Measurements from ENCODE around the gene PPA1. TPM values are rescaled to one million over a fixed set of nuclear protein-coding genes. Genes with fewer than 3 reads are reported as not detected.
A peak's percentile ranks its signal among the peaks of the same experiment; 100 is the strongest.

PPA1 gene
- total RNA-seq, 6 experiments from 2014 or later = 105 to 132 (median 121) TPM

DNA sequence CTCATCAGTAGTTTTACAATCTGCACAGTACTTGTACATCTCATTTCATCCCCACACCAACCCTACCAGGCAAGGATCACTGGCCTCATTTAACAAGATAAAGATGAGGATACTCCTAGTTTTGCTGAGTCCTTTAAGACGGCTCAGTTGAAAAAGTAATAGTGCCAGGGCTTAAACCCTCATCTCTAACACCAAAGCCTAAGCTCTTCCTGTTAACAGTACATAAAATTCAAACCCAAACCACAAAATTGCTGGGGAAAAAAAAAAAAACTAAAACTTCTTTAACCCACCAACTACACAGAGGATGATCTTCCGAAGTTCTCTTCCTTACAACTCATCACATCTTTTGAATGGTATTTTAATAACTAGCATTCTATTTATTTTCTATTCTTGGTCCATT is 64.2 kb downstream of the PPA1 start:
- peaks cover 4% of the 10 kb centered on the region for H3K9me3 Mint-ChIP-seq
- peak overlapping the region; percentile 97 for H3K27ac Mint-ChIP-seq
- H3K36me3 Mint-ChIP-seq (ENCODE audit: low read depth) = peaks cover 36% of the 10 kb centered on the region
- DNase-seq = no peak
- H3K4me3 Mint-ChIP-seq = peak overlapping the region; percentile 98
- H3K4me1 Mint-ChIP-seq (ENCODE audit: low read depth) = peaks cover 55% of the 10 kb centered on the region
- no peaks in the 10 kb centered on the region; the same call in 1 of the 2 replicates for H3K27me3 Mint-ChIP-seq (ENCODE audit: insufficient read depth)
- TF ChIP-seq, protein P1, sequence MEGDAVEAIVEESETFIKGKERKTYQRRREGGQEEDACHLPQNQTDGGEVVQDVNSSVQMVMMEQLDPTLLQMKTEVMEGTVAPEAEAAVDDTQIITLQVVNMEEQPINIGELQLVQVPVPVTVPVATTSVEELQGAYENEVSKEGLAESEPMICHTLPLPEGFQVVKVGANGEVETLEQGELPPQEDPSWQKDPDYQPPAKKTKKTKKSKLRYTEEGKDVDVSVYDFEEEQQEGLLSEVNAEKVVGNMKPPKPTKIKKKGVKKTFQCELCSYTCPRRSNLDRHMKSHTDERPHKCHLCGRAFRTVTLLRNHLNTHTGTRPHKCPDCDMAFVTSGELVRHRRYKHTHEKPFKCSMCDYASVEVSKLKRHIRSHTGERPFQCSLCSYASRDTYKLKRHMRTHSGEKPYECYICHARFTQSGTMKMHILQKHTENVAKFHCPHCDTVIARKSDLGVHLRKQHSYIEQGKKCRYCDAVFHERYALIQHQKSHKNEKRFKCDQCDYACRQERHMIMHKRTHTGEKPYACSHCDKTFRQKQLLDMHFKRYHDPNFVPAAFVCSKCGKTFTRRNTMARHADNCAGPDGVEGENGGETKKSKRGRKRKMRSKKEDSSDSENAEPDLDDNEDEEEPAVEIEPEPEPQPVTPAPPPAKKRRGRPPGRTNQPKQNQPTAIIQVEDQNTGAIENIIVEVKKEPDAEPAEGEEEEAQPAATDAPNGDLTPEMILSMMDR (IDR thresholded peaks at IDR 0.05) = no peak

DNA sequence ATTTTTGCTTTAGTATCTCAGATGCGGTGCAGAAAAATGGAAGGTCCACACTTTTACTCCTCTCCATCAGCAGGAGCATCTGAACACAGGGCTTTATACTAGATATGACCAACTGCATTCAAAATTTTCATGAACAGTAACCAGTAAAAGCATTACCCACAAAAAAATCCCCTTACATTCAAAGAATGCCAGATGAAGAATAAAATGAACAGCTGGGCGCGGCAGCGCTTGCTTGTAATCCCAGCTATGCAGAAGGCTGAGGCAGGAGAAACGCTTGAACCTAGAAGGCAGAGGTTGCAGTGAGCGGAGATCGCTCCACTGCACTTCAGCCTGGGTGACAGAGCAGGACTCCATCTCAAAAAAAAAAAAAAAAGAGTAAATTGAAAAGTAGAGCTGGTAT is 66.0 kb downstream of the PPA1 start:
- TF ChIP-seq, protein P1 (IDR thresholded peaks at IDR 0.05) = no peak
- peaks cover 69% of the 10 kb centered on the region for H3K4me1 Mint-ChIP-seq (ENCODE audit: low read depth)
- no peaks in the 10 kb centered on the region for H3K27me3 Mint-ChIP-seq (ENCODE audit: insufficient read depth)
- H3K36me3 Mint-ChIP-seq (ENCODE audit: low read depth) = peaks cover 47% of the 10 kb centered on the region
- no peak for DNase-seq
- H3K4me3 Mint-ChIP-seq = peak overlapping the region; percentile 45
- H3K27ac Mint-ChIP-seq = no peak overlapping the region
- peaks cover 4% of the 10 kb centered on the region for H3K9me3 Mint-ChIP-seq

DNA sequence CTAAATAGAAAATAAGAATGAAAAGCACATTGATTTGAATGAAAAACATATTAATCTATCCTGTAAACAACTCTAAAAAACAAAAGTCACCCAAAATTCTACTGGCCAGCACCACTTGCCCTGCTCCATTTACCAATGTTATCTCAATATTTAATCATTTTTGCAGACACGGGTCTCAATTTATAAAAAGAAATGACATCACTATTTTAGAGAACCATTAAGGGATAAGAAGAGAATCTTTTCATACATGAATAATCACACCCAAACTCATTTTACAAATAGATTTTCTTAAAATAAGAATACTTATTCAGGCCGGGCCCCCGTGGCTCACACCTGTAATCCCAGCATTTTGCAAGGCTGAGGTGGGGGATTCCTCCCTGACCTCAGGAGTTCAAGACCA is 66.8 kb downstream of the PPA1 start:
- peaks cover 76% of the 10 kb centered on the region for H3K4me1 Mint-ChIP-seq (ENCODE audit: low read depth)

DNA sequence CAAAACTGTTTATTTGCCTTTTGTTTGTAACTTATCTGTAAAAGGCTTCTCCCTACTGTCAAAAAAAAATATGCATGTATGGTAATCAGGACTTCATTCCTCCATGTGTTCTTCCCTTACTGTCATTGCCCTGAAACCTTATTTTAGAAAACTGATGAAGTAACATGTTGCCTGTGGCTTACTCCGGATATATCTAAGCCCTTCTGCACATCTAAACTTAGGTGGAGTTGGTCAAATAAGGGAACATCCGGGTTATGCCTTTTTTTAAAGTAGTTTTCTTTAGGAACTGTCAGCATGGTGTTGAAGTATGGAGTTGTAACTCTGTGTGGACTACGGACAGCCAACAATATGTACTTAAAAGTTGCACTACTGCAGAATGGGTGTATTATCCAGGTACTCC is 69.1 kb downstream of the PPA1 start:
- no peak overlapping the region for H3K4me3 Mint-ChIP-seq
- H3K36me3 Mint-ChIP-seq (ENCODE audit: low read depth) = peaks cover 47% of the 10 kb centered on the region
- H3K9me3 Mint-ChIP-seq = no peaks in the 10 kb centered on the region
- peaks cover 75% of the 10 kb centered on the region for H3K4me1 Mint-ChIP-seq (ENCODE audit: low read depth)
- TF ChIP-seq, protein P1 (IDR thresholded peaks at IDR 0.05) = no peak
- DNase-seq = no peak
- no peaks in the 10 kb centered on the region; the same call in 1 of the 2 replicates for H3K27me3 Mint-ChIP-seq (ENCODE audit: insufficient read depth)
- no peak overlapping the region; the same call in 1 of the 2 replicates for H3K27ac Mint-ChIP-seq

More for the DNA sequence above, 66.8 kb downstream of the PPA1 start:
- H3K27me3 Mint-ChIP-seq (ENCODE audit: insufficient read depth) = no peaks in the 10 kb centered on the region; the same call in 1 of the 2 replicates
- H3K27ac Mint-ChIP-seq = no peak overlapping the region
- peaks cover 48% of the 10 kb centered on the region for H3K36me3 Mint-ChIP-seq (ENCODE audit: low read depth)
- peaks cover 4% of the 10 kb centered on the region for H3K9me3 Mint-ChIP-seq
- no peak overlapping the region for H3K4me3 Mint-ChIP-seq
- TF ChIP-seq, protein P1 (IDR thresholded peaks at IDR 0.05) = no peak
- no peak for DNase-seq

DNA sequence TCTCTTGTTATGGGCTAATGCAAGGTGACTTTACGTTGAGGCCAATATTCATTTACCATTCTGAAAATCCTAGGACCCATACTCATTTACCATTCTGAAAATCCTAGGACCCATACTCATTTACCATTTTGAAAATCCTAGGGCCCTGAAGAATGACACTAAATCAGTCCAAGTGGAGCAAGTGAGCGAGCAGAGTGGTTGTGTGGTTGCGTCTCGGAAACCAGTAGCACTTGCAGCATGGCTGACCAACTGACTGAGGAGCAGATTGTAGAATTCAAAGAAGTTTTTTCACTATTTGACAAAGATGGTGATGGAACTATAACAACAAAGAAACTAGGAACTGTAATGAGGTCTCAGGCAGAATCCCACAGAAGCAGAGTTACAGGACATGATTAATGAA is 69.8 kb downstream of the PPA1 start:
- TF ChIP-seq, protein P1 (IDR thresholded peaks at IDR 0.05) = no peak
- no peak overlapping the region for H3K27ac Mint-ChIP-seq

DNA sequence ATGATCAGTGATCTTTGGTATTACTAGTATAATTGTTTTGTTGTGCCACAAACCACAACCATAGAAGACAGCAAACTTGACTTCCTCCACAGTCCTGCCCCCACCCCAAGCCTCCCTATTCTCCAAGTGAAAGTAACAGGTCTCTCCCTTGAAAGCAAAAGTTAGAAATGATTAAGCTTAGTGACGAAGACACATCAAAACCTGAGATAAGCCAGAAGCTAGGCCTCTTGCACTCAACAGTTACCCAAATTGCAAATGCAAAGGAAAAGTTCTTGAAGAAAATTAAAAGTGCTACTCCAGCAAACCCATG is 70.4 kb downstream of the PPA1 start:
- Mint-ChIP-seq H3K36me3 (ENCODE audit: low read depth) (peaks cover 45% of the 10 kb centered on the region), H3K4me1 (ENCODE audit: low read depth) (peaks cover 62% of the 10 kb centered on the region), H3K27ac (peak overlapping the region; percentile 19), H3K27me3 (ENCODE audit: insufficient read depth) (no peaks in the 10 kb centered on the region; the same call in 1 of the 2 replicates), H3K9me3 (no peaks in the 10 kb centered on the region), H3K4me3 (peak overlapping the region; percentile 22)
- no peak for DNase-seq
- TF ChIP-seq, protein P1 (IDR thresholded peaks at IDR 0.05) = no peak

More for the DNA sequence above, 69.8 kb downstream of the PPA1 start:
- no peak overlapping the region; the same call in 1 of the 2 replicates for H3K4me3 Mint-ChIP-seq
- peaks cover 41% of the 10 kb centered on the region for H3K36me3 Mint-ChIP-seq (ENCODE audit: low read depth)
- no peaks in the 10 kb centered on the region for H3K9me3 Mint-ChIP-seq
- no peak for DNase-seq
- no peaks in the 10 kb centered on the region; the same call in 1 of the 2 replicates for H3K27me3 Mint-ChIP-seq (ENCODE audit: insufficient read depth)
- H3K4me1 Mint-ChIP-seq (ENCODE audit: low read depth) = peaks cover 68% of the 10 kb centered on the region

Data from HFFc6 (cell line).